Activated naive CD4-positive, alpha-beta T cell treated with anti-CD3 and anti-CD28 coated beads for 36 hours (primary cell): ENCODE results near the gene MDC1. TPM values are rescaled to one million over a fixed set of nuclear protein-coding genes. Genes with fewer than 3 reads are reported as not detected.
"Not testable (repeated sequence)": the region's sequence is repeated elsewhere in the genome, so short reads cannot be mapped to it uniquely, and the experiment has no call there.

Experiments
- CTCF ChIA-PET: fragments of 350-600 bp; sonication (Branson Sonifier 250); formaldehyde crosslinking; loops from one replicate; lab custom pipeline; 2021; ENCODE audit warnings: antibody characterized with exemption; lab: Charles Lee
- DNase-seq: peaks from one replicate; pipeline ENCODE4 v3.0.0-alpha.2; 2020
- H3K27ac Mint-ChIP-seq: one replicate; pipeline ENCODE4 v1.8.0; 2021; ENCODE audit warnings: mild to moderate bottlenecking, mixed read lengths
- H3K27me3 Mint-ChIP-seq: one replicate; pipeline ENCODE4 v1.8.0; 2021; ENCODE audit warnings: low read depth, mixed read lengths
- H3K36me3 Mint-ChIP-seq: one replicate; pipeline ENCODE4 v1.8.0; 2021; ENCODE audit warnings: low read depth, mixed read lengths
- H3K4me1 Mint-ChIP-seq: one replicate; pipeline ENCODE4 v1.8.0; 2021; ENCODE audit warnings: low read depth, mixed read lengths
- H3K4me3 Mint-ChIP-seq: one replicate; pipeline ENCODE4 v1.8.0; 2021; ENCODE audit warnings: mild to moderate bottlenecking, moderate library complexity, mixed read lengths
- H3K9me3 Mint-ChIP-seq: one replicate; pipeline ENCODE4 v1.8.0; 2021; ENCODE audit warnings: mixed read lengths
- intact Hi-C: fragments of 100-400 bp; cut with micrococcal nuclease; formaldehyde crosslinking; loops from one replicate; pipeline ENCODE4 v1.15.1; 2023
- total RNA-seq, 2 experiments: library from RNA; stranded (reverse); gene quantifications; one replicate each; pipeline ENCODE4 v1.2.3, GENCODE V29; 2021

The MDC1 gene
- total RNA-seq, 2 experiments from 2014 or later = 84.1 to 84.8 TPM

DNA sequence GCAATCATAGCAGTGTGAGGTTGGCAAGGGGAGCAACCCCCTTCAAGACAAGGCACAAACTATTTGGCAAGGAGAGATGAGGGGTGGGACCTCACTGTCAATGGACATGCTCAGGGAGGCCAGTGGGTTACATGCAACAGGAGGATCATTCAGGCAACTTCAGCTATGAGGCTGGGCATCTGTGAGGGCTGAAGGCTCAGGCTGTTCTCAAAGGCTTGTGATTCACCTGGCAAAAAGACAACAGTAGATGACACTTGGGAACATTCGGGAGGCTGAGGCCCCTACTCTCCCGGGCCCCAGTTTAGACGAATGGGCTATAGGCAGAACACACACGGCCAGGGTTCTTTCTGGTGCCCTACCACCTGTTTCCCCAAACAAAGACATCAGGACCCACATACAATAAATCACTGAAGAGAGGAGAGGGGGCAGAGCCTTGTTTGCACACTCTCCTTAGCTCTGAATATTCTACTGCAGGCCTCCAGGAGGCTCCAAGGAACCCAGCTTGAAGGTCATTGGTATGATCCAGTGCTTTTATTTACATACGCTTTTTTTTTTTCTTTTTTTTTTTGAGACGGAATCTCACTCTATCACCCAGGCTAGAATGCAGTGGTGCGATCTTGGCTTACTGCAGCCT lies 11.0 kb upstream of the MDC1 start:
- intact Hi-C loops = no loop called here
- no peak for DNase-seq
- peaks cover 54% of the 10 kb centered on the region for H3K4me1 Mint-ChIP-seq
- H3K27me3 Mint-ChIP-seq = no peaks in the 10 kb centered on the region
- no peak overlapping the region for H3K4me3 Mint-ChIP-seq
- H3K9me3 Mint-ChIP-seq = no peaks in the 10 kb centered on the region
- H3K27ac Mint-ChIP-seq = peak overlapping the region; percentile 46
- H3K36me3 Mint-ChIP-seq = peaks cover 55% of the 10 kb centered on the region
- CTCF ChIA-PET = interaction anchor here (0.6 to 19.6 kb wide), 5 partner anchors 13 to 154 kb away, joined by 3 to 346 read pairs (median 6); partner anchors contain the start of gene DHX16

DNA sequence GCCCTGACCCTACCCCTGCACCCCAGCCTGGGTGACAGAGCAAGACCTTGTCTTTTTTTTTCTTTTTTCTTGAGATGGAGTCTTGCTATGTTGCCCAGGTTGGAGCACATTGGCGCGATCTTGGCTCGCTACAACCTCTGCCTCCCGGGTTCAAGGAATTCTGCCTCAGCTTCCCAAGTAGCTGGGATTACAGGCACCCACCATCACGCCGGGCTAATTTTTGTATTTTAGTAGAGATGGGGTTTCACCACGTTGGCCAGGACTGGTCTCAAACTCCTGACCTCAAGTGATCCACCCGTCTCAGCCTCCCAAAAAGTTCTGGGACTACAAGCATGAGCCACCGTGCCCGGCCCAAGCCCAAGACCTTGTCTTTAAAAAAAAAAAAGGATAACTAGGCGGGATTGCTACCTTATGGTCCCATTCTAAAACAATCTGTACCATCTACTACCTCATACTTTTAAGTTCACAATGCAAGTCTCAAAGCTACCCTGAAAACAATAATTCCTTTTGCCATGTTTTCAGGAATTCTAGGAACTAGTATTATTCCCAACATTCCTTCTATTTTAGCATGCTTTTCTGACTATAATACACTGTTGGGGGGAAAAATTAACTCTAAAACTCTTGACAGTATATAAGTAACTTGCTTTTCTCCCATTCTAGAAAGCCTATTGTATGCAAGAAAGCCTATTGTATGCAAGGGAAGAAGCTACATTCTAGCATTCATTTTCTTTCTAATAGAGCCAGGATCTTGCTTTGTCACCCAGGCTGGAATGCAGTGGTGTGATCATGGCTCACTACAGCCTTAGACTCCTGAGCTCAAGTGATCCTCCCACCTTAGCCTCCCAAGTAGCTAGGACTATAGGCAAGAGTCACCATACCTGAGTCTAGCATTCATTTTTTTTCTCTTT lies 9.7 kb upstream of the MDC1 start:
- Mint-ChIP-seq H3K4me3 (no peak overlapping the region), H3K27ac (no peak overlapping the region), H3K36me3 (peaks cover 61% of the 10 kb centered on the region), H3K27me3 (no peaks in the 10 kb centered on the region), H3K9me3 (no peaks in the 10 kb centered on the region), H3K4me1 (peaks cover 53% of the 10 kb centered on the region)
- intact Hi-C loops = no loop called here
- no peak for DNase-seq
- CTCF ChIA-PET = interaction anchor here (0.6 to 19.6 kb wide), 3 partner anchors 49 to 365 kb away, joined by 3 to 346 read pairs (median 4); partner anchors contain the start of gene DHX16

DNA sequence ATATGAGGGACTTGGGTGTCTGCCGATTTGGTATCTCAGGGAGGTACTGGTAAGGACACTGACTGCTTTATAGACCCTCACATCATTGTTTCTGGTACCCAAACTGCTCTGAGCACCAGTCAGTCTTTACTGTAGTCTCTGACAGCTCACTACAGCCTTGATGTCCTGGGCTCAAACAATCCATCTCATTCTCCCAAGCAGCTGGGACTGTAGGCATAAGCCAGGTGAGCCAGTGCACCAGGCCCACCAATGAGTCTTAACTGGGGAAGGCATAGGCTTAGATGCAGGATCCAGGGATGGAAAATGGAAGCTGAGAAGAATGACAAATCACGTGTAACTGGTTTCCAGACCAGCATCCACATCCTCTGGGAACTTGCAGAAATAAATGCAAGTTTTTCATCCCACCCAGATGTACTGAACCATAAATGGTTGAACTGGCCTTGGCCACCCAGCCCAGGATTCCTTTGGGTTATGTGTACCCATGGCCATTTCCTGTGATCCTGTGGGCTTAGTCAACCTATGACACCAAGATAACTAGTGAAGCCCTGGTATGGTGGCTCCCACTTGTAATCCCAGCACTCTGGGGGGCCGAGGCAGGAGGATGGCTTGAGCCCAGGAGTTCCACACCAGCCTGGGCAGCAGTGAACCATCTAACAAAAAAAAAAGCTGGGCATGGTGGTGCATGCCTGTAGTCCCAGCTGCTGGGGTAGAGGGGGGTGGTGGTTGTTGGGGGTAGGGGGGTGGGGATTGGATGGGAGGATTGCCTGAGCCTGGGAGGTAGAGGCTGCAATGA lies 8.8 kb upstream of the MDC1 start:
- Mint-ChIP-seq H3K4me1 (peaks cover 47% of the 10 kb centered on the region), H3K27me3 (no peaks in the 10 kb centered on the region), H3K27ac (peak overlapping the region; percentile 46), H3K36me3 (peaks cover 69% of the 10 kb centered on the region), H3K4me3 (peak overlapping the region; percentile 15), H3K9me3 (no peaks in the 10 kb centered on the region)
- CTCF ChIA-PET = interaction anchor here (19.6 kb wide), 1 partner anchor 49 kb away, joined by 346 read pairs; the partner anchor contains the start of gene DHX16
- peak; percentile 24 for DNase-seq
- intact Hi-C loops = no loop called here

DNA sequence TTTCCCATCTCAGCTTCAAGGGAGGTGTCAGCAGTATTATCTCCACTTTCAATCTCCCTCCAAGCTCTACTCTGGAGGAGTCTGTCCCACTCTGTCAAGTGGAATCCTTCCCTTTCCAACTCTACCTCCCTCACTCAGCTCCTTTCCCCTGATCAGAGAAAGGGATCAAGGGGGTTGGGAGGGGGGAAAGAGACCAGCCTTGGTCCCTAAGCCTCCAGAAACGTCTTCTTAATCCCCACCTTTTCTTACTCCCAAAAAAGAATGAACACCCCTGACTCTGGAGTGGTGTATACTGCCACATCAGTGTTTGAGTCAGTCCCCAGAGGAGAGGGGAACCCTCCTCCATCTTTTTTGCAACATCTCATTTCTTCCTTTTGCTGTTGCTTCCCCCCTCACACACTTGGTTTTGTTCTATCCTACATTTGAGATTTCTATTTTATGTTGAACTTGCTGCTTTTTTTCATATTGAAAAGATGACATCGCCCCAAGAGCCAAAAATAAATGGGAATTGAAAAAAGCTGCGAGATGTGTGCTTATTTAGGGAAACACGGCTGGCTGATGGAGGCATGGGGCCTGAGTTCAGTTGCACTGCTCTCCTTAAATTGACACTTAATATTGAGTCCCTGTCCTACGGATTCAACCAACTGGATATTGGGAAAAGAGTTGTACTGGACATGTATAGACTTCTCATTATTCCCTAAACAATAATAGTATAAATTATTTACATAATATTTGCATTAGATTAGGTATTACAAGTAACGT lies 8.0 kb upstream of the MDC1 start:
- Mint-ChIP-seq H3K27me3 (no peaks in the 10 kb centered on the region), H3K9me3 (no peaks in the 10 kb centered on the region), H3K4me1 (peaks cover 38% of the 10 kb centered on the region), H3K27ac (peak overlapping the region; percentile 85), H3K36me3 (peaks cover 69% of the 10 kb centered on the region), H3K4me3 (peak overlapping the region; percentile 41)
- DNase-seq = no peak
- intact Hi-C loops = loop anchor here (5.0 kb wide), 1 partner anchor 513 kb away; the partner anchor contains the start of gene TRIM26
- CTCF ChIA-PET = interaction anchor here (0.6 to 19.6 kb wide), 3 partner anchors 48 to 242 kb away, joined by 3 to 346 read pairs (median 5); partner anchors contain the start of gene DHX16

DNA sequence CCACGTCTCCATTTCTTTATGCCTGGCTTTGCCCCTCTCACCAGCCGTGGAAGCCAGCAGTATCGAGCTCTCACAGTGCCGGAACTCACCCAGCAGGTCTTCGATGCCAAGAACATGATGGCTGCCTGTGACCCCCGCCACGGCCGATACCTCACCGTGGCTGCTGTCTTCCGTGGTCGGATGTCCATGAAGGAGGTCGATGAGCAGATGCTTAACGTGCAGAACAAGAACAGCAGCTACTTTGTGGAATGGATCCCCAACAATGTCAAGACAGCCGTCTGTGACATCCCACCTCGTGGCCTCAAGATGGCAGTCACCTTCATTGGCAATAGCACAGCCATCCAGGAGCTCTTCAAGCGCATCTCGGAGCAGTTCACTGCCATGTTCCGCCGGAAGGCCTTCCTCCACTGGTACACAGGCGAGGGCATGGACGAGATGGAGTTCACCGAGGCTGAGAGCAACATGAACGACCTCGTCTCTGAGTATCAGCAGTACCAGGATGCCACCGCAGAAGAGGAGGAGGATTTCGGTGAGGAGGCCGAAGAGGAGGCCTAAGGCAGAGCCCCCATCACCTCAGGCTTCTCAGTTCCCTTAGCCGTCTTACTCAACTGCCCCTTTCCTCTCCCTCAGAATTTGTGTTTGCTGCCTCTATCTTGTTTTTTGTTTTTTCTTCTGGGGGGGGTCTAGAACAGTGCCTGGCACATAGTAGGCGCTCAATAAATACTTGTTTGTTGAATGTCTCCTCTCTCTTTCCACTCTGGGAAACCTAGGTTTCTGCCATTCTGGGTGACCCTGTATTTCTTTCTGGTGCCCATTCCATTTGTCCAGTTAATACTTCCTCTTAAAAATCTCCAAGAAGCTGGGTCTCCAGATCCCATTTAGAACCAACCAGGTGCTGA lies 7.0 kb upstream of the MDC1 start:
- peaks cover 41% of the 10 kb centered on the region for H3K4me1 Mint-ChIP-seq
- H3K9me3 Mint-ChIP-seq, H3K27me3 Mint-ChIP-seq, DNase-seq: not testable (repeated sequence)
- peak overlapping the region; percentile 85 for H3K27ac Mint-ChIP-seq
- H3K4me3 Mint-ChIP-seq = peak overlapping the region; percentile 98
- intact Hi-C loops = loop anchor here (5.0 kb wide), 1 partner anchor 512 kb away; the partner anchor contains the start of gene TRIM26
- CTCF ChIA-PET = interaction anchor here (0.9 to 19.6 kb wide), 5 partner anchors 7 to 241 kb away, joined by 3 to 346 read pairs (median 17); partner anchors contain the start of gene DHX16
- H3K36me3 Mint-ChIP-seq = peaks cover 62% of the 10 kb centered on the region

DNA sequence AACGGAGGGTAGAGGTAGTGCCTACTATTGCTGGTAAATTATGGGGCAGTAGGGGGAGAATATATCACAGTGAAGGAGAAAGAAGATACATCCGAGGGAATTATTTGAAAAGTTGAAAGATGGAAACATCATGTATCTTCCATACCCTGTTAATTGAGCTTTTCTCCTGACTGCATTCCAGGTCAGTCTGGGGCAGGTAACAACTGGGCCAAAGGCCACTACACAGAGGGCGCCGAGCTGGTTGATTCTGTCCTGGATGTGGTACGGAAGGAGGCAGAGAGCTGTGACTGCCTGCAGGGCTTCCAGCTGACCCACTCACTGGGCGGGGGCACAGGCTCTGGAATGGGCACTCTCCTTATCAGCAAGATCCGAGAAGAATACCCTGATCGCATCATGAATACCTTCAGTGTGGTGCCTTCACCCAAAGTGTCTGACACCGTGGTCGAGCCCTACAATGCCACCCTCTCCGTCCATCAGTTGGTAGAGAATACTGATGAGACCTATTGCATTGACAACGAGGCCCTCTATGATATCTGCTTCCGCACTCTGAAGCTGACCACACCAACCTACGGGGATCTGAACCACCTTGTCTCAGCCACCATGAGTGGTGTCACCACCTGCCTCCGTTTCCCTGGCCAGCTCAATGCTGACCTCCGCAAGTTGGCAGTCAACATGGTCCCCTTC lies 6.2 kb upstream of the MDC1 start:
- Mint-ChIP-seq H3K4me3 (peak overlapping the region; percentile 98), H3K36me3 (peaks cover 62% of the 10 kb centered on the region), H3K4me1 (peaks cover 48% of the 10 kb centered on the region), H3K27ac (peak overlapping the region; percentile 85)
- not testable (repeated sequence) for H3K9me3 Mint-ChIP-seq, DNase-seq, H3K27me3 Mint-ChIP-seq
- CTCF ChIA-PET = interaction anchor here (0.6 to 19.6 kb wide), 8 partner anchors 8 to 364 kb away, joined by 3 to 346 read pairs (median 9); partner anchors contain the start of gene DHX16
- intact Hi-C loops = loop anchor here (5.0 kb wide), 1 partner anchor 511 kb away; the partner anchor contains the start of gene TRIM26

DNA sequence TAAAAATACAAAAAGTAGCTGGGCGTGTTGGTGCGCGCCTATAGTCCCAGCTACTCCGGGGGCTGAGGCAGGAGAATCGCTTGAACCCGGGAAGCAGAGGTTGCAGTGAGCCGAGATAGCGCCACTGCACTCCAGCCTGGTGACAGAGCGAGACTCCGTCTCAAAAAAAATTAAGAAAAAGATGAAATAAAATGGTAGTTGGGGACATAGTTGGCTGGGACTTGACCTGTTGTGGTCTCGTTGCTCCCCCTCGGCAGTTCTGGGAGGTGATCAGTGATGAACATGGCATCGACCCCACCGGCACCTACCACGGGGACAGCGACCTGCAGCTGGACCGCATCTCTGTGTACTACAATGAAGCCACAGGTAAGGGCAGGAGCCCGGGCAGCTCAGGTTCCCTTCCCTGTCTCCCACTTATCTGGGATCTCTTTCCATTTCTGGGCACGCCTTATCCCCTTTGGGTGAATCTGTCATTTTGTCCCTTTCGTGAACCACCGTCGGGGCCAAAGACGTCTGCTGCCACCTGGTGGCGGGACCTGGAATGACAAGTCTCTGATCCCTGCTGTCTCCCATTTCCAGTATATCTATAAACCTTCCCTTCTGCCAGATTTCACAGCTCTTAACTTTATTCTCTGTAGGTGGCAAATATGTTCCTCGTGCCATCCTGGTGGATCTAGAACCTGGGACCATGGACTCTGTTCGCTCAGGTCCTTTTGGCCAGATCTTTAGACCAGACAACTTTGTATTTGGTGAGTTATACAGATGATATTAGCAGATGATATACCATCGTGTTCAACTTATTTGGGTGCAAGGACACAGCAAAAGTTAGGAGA lies 5.4 kb upstream of the MDC1 start:
- H3K9me3 Mint-ChIP-seq = no peaks in the 10 kb centered on the region
- H3K4me3 Mint-ChIP-seq = peak overlapping the region; percentile 98
- intact Hi-C loops = loop anchor here (5.0 kb wide), 1 partner anchor 510 kb away; the partner anchor contains the start of gene TRIM26
- DNase-seq = peak; percentile 89
- no peaks in the 10 kb centered on the region for H3K27me3 Mint-ChIP-seq
- CTCF ChIA-PET = interaction anchor here (0.6 to 19.6 kb wide), 17 partner anchors 8 to 365 kb away, joined by 3 to 346 read pairs (median 6); partner anchors contain the start of genes ABCF1, DHX16 and NRM
- H3K4me1 Mint-ChIP-seq = peaks cover 46% of the 10 kb centered on the region
- peak overlapping the region; percentile 97 for H3K27ac Mint-ChIP-seq
- peaks cover 59% of the 10 kb centered on the region for H3K36me3 Mint-ChIP-seq

DNA sequence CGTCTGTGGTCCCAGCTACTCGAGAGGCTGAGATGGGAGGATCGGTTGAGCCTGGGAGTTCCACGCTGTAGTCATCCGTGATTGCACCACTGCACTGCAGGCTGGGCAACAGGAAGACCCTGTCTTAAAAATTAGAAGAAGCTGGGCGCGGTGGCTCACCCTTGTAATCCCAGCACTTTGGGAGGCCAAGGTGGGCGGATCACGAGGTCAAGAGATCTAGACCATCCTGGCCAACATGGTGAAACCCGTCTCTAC lies 4.9 kb upstream of the MDC1 start:
- DNase-seq, H3K9me3 Mint-ChIP-seq, H3K27me3 Mint-ChIP-seq: not testable (repeated sequence)
- peak overlapping the region; percentile 97 for H3K27ac Mint-ChIP-seq
- intact Hi-C loops = loop anchor here (5.0 kb wide), 1 partner anchor 510 kb away; the partner anchor contains the start of gene TRIM26
- H3K36me3 Mint-ChIP-seq = peaks cover 60% of the 10 kb centered on the region
- peak overlapping the region; percentile 98 for H3K4me3 Mint-ChIP-seq
- CTCF ChIA-PET = interaction anchor here (0.7 to 19.6 kb wide), 17 partner anchors 9 to 365 kb away, joined by 3 to 346 read pairs (median 6); partner anchors contain the start of genes ABCF1, DHX16 and NRM
- peaks cover 46% of the 10 kb centered on the region for H3K4me1 Mint-ChIP-seq
